Keratinocyte (primary cell): ENCODE results near the gene TNNT2.

Source experiments
- CTCF ChIP-seq, 3 experiments: IDR thresholded peaks in 1 of 3; conservative IDR thresholded peaks in 1 of 3; optimal IDR thresholded peaks in 1 of 3; 2 replicates in 2 of 3; 3 replicates in 1 of 3; pipeline versions ENCODE3 to v1.5.1; 2011; ENCODE audit warnings: low read length in 3 of 3, mild to moderate bottlenecking in 3 of 3, moderate library complexity in 2 of 3, control low read depth in 1 of 3, inconsistent platforms in 1 of 3; ENCODE audit not compliant: insufficient read depth in 2 of 3; ENCODE audit errors: extremely low read depth in 1 of 3
- EZH2 ChIP-seq: IDR thresholded peaks from one replicate; pipeline ENCODE4 v1.6.1; 2012; ENCODE audit warnings: inconsistent platforms, mild to moderate bottlenecking, low read length, moderate library complexity

- TF ChIP-seq CTCF (optimal IDR thresholded peaks at IDR 0.05 in 1 of 3, IDR thresholded peaks at IDR 0.05 in 1 of 3, conservative IDR thresholded peaks at IDR 0.05 in 1 of 3; ENCODE audit: extremely low read depth in 1 of 3, insufficient read depth in 2 of 3, low read length in 3 of 3) (no peak), EZH2 (no peak)
Measured at GRCh38 chr1:201419746-201420607, 42.5 kb upstream of the TNNT2 start.
